A673 (cell line): Measurements from ENCODE around the gene PSMD11.
"Not testable (repeated sequence)": the region's sequence is repeated elsewhere in the genome, so short reads cannot be mapped to it uniquely, and the experiment has no call there.

ENCODE experiments used
- CTCF ChIP-seq: fragments of 300-800, 200-600 bp; sonication (generic); conservative IDR thresholded peaks from 2 replicates; pipeline ENCODE4 v1.5.1; 2017; ENCODE audit warnings: low read depth, mild to moderate bottlenecking, antibody characterized with exemption, low read length, moderate library complexity, mixed read lengths
- EZH2 ChIP-seq: fragments of 200-600 bp; sonication (generic); IDR thresholded peaks from 2 replicates; pipeline ENCODE4 v1.6.1; 2017; ENCODE audit warnings: borderline replicate concordance, low read depth, mild to moderate bottlenecking, mixed read lengths, antibody characterized with exemption, low read length; ENCODE audit not compliant: poor library complexity, severe bottlenecking

GRCh38 chr17:32524553-32524880 lies 80.2 kb downstream of the PSMD11 start:
- TF ChIP-seq CTCF, EZH2: not testable (repeated sequence)
